H1 (cell line): ENCODE data around the gene SLC7A6OS. TPM values are rescaled to one million over a fixed set of nuclear protein-coding genes. Genes with fewer than 3 reads are reported as not detected.

Source experiments
- CTCF ChIA-PET: fragments of 300-600 bp; sonication (Branson Sonifier 250); formaldehyde crosslinking; loops from one replicate; lab custom pipeline; 2021; ENCODE audit not compliant: partially characterized antibody; lab: Charles Lee
- POLR2A ChIA-PET: fragments of 300-600 bp; sonication (Branson Sonifier 250); formaldehyde crosslinking; loops from one replicate; lab custom pipeline; 2021; ENCODE audit warnings: inconsistent platforms; ENCODE audit not compliant: partially characterized antibody; lab: Charles Lee
- DNase-seq, 2 experiments: peaks; one replicate each; pipeline versions ENCODE4 v3.0.0 to v3.0.0-alpha.2; 2010 to 2022; ENCODE audit warnings: low spot score in 2 of 2, low read depth in 1 of 2, mixed read lengths in 1 of 2
- FAIRE-seq: peaks from 2 replicates; lab custom pipeline; 2011; peaks lifted over from hg19 to GRCh38; lab: Jason Lieb, UNC
- H2AFZ ChIP-seq: 2 replicates; pipeline ENCODE4 v1.8.1; 2012; ENCODE audit warnings: low read length, inconsistent platforms
- H2AK5ac ChIP-seq: 2 replicates; pipeline ENCODE4 v1.6.1; 2013; ENCODE audit warnings: low read depth, low read length
- H2BK120ac ChIP-seq: replicated peaks from 2 replicates; pipeline ENCODE3; 2013; ENCODE audit warnings: low read depth, low read length, inconsistent platforms
- H2BK12ac ChIP-seq: 2 replicates; pipeline ENCODE4 v1.6.1; 2013; ENCODE audit warnings: low read depth, low read length
- H2BK15ac ChIP-seq: 2 replicates; pipeline ENCODE4 v1.6.1; 2013; ENCODE audit warnings: low read length
- H2BK20ac ChIP-seq: 2 replicates; pipeline ENCODE4 v1.6.1; 2013; ENCODE audit warnings: low read length
- H2BK5ac ChIP-seq: 2 replicates; pipeline ENCODE4 v1.6.1; 2013; ENCODE audit warnings: low read depth, low read length
- H3K14ac ChIP-seq: 2 replicates; pipeline ENCODE4 v1.6.1; 2013; ENCODE audit warnings: inconsistent platforms; ENCODE audit not compliant: insufficient read length
- H3K18ac ChIP-seq: 2 replicates; pipeline ENCODE4 v1.6.1; 2013; ENCODE audit warnings: low read length; ENCODE audit errors: extremely low read depth
- H3K23ac ChIP-seq: 2 replicates; pipeline ENCODE4 v1.6.1; 2013; ENCODE audit warnings: inconsistent platforms; ENCODE audit not compliant: insufficient read length
- H3K23me2 ChIP-seq: 2 replicates; pipeline ENCODE4 v1.6.1; 2013; ENCODE audit warnings: low read depth, low read length
- H3K27ac ChIP-seq: 2 replicates; pipeline ENCODE4 v1.6.1; 2011; ENCODE audit warnings: low read depth, low read length, inconsistent platforms
- H3K27me3 ChIP-seq, 4 experiments: replicated peaks in 1 of 4; 1 replicate in 1 of 4; 2 replicates in 3 of 4; pipeline versions ENCODE4 v1.6.1 to v1.8.1; 2011 to 2013; ENCODE audit warnings: low read length in 3 of 4, mild to moderate bottlenecking in 3 of 4, inconsistent platforms in 2 of 4, mixed read lengths in 2 of 4, moderate library complexity in 1 of 4; ENCODE audit not compliant: control insufficient read depth in 3 of 4, insufficient read depth in 3 of 4; ENCODE audit errors: extremely low read depth in 1 of 4
- H3K36me3 ChIP-seq, 4 experiments: 2 replicates each; pipeline versions ENCODE4 v1.6.1 to v1.8.1; 2011 to 2013; ENCODE audit warnings: mild to moderate bottlenecking in 4 of 4, low read length in 3 of 4, moderate library complexity in 2 of 4, control low read depth in 1 of 4, inconsistent platforms in 1 of 4; ENCODE audit not compliant: insufficient read depth in 4 of 4, control insufficient read depth in 2 of 4
- H3K4ac ChIP-seq: replicated peaks from 2 replicates; pipeline ENCODE3; 2013; ENCODE audit warnings: low read length, low read depth, mixed read lengths, inconsistent platforms; ENCODE audit not compliant: insufficient read length
- H3K4me1 ChIP-seq, 4 experiments: replicated peaks in 1 of 4; 1 replicate in 1 of 4; 2 replicates in 3 of 4; pipeline versions ENCODE4 v1.6.1 to v1.8.1; 2011 to 2013; ENCODE audit warnings: low read length in 3 of 4, inconsistent platforms in 2 of 4, mixed read lengths in 1 of 4; ENCODE audit not compliant: insufficient read depth in 4 of 4, control insufficient read depth in 3 of 4
- H3K4me2 ChIP-seq, 2 experiments: 2 replicates each; pipeline versions ENCODE4 v1.6.1 to v1.8.1; 2011 to 2013; ENCODE audit warnings: low read depth in 2 of 2, low read length in 2 of 2, control low read depth in 1 of 2, inconsistent platforms in 1 of 2, mild to moderate bottlenecking in 1 of 2; ENCODE audit not compliant: insufficient read depth in 1 of 2
- H3K4me3 ChIP-seq, 4 experiments: fragments of 200-600, 300-600 bp in 1 of 4; sonication (generic), shearing (Covaris generic), sonication (Bioruptor Twin) in 1 of 4; 2 replicates each; pipeline versions ENCODE4 v1.5.1 to v1.8.1; 2011 to 2016; ENCODE audit warnings: low read length in 4 of 4, low read depth in 3 of 4, control low read depth in 2 of 4, inconsistent platforms in 2 of 4, mild to moderate bottlenecking in 2 of 4, mixed read lengths in 1 of 4, moderate library complexity in 1 of 4; ENCODE audit not compliant: insufficient read depth in 2 of 4; ENCODE audit errors: extremely low read depth in 1 of 4
- H3K56ac ChIP-seq: replicated peaks from 2 replicates; pipeline ENCODE3; 2013; ENCODE audit warnings: low read depth, mild to moderate bottlenecking, mixed read lengths, low read length, inconsistent platforms; ENCODE audit not compliant: insufficient read length
- H3K79me1 ChIP-seq: 2 replicates; pipeline ENCODE4 v1.6.1; 2013; ENCODE audit warnings: low read depth, low read length, control low read depth
- H3K79me2 ChIP-seq, 2 experiments: 2 replicates each; pipeline versions ENCODE4 v1.6.1 to v1.8.1; 2012 to 2013; ENCODE audit warnings: low read length in 2 of 2, mild to moderate bottlenecking in 2 of 2, inconsistent platforms in 1 of 2; ENCODE audit not compliant: insufficient read depth in 2 of 2, control insufficient read depth in 1 of 2
- H3K9ac ChIP-seq, 4 experiments: replicated peaks in 1 of 4; 1 replicate in 1 of 4; 2 replicates in 3 of 4; pipeline versions ENCODE4 v1.6.1 to v1.8.1; 2011 to 2013; ENCODE audit warnings: low read depth in 3 of 4, low read length in 3 of 4, control low read depth in 2 of 4, mild to moderate bottlenecking in 2 of 4, moderate library complexity in 2 of 4, inconsistent platforms in 1 of 4; ENCODE audit errors: extremely low read depth in 1 of 4
- H3K9me3 ChIP-seq, 2 experiments: 2 replicates each; pipeline versions ENCODE4 v1.6.1 to v1.8.1; 2012 to 2013; ENCODE audit warnings: mild to moderate bottlenecking in 2 of 2, moderate library complexity in 2 of 2, control low read depth in 1 of 2, inconsistent platforms in 1 of 2, low read depth in 1 of 2, low read length in 1 of 2, mixed read lengths in 1 of 2; ENCODE audit not compliant: insufficient read depth in 2 of 2
- H4K20me1 ChIP-seq, 2 experiments: replicated peaks in 1 of 2; 2 replicates each; pipeline versions ENCODE3 to v1.8.1; 2011 to 2013; ENCODE audit warnings: inconsistent platforms in 2 of 2, low read length in 2 of 2, mild to moderate bottlenecking in 1 of 2; ENCODE audit not compliant: insufficient read depth in 2 of 2, control insufficient read depth in 1 of 2
- H4K5ac ChIP-seq: 2 replicates; pipeline ENCODE4 v1.6.1; 2013; ENCODE audit warnings: low read length, low read depth, mixed read lengths, inconsistent platforms; ENCODE audit not compliant: insufficient read length
- H4K8ac ChIP-seq: 2 replicates; pipeline ENCODE4 v1.8.0; 2013; ENCODE audit warnings: mild to moderate bottlenecking, moderate library complexity, low read length, inconsistent platforms; ENCODE audit not compliant: insufficient read depth; ENCODE audit errors: extremely low read depth
- H4K91ac ChIP-seq: replicated peaks from 2 replicates; pipeline ENCODE3; 2013; ENCODE audit warnings: low read length, mixed read lengths, inconsistent platforms; ENCODE audit not compliant: insufficient read length
- CBX5 ChIP-seq: fragments of 300-800, 300-1000 bp; sonication (generic); IDR thresholded peaks from 2 replicates; pipeline ENCODE4 v1.7.1; 2016; ENCODE audit warnings: antibody characterized with exemption, low read length, low read depth
- EGR1 ChIP-seq: IDR thresholded peaks from 2 replicates; pipeline ENCODE4 v1.6.1; 2011; ENCODE audit warnings: low read depth, low read length, borderline replicate concordance
- FOSL1 ChIP-seq: IDR thresholded peaks from 2 replicates; pipeline ENCODE4 v1.6.1; 2011; ENCODE audit warnings: mild to moderate bottlenecking, low read depth, low read length, moderate library complexity; ENCODE audit not compliant: insufficient read depth
- NRF1 ChIP-seq: IDR thresholded peaks from 2 replicates; pipeline ENCODE4 v1.6.1; 2011; ENCODE audit warnings: mild to moderate bottlenecking, low read depth, low read length, improper control_type of control experiment
- POLR2A ChIP-seq, 2 experiments: IDR thresholded peaks; 1 replicate in 1 of 2; 2 replicates in 1 of 2; pipeline ENCODE4 v1.6.1; 2011; ENCODE audit warnings: low read depth in 2 of 2, low read length in 2 of 2, mild to moderate bottlenecking in 2 of 2; ENCODE audit errors: control extremely low read depth in 1 of 2
- RNF2 ChIP-seq: fragments of 200-900, 300-1000 bp; sonication (generic); IDR thresholded peaks from 2 replicates; pipeline ENCODE4 v1.7.1; 2016; ENCODE audit warnings: borderline replicate concordance, low read depth, mild to moderate bottlenecking, antibody characterized with exemption, low read length; ENCODE audit not compliant: poor library complexity, severe bottlenecking; ENCODE audit errors: missing control alignments
- TAF7 ChIP-seq: optimal IDR thresholded peaks from 2 replicates; pipeline ENCODE3; 2011; ENCODE audit warnings: low read depth, mild to moderate bottlenecking, inconsistent platforms, low read length, moderate library complexity, borderline replicate concordance
- WGBS, 2 experiments: shearing (Covaris generic) in 1 of 2; methylation state at CpG; one replicate each; pipeline versions ENCODE4 v1.1.6 to v1.1.7; 2013 to 2015; ENCODE audit warnings: low lambda C conversion rate in 2 of 2, mixed read lengths in 2 of 2, inconsistent platforms in 1 of 2, low coverage in 1 of 2, missing lambda C conversion rate in 1 of 2; ENCODE audit not compliant: insufficient replicate concordance in 2 of 2, insufficient coverage in 1 of 2, insufficient read length in 1 of 2; ENCODE audit errors: extremely low coverage in 1 of 2, missing lambda C conversion rate in 1 of 2; 5-methylcytosine and 5-hydroxymethylcytosine counted together
- polyA plus RNA-seq, 7 experiments: library from polyadenylated mRNA; depleted of rRNA in 3 of 7; stranded (reverse) in 5 of 7; unstranded in 2 of 7; fragments of >200 nt in 5 of 7; fragments of 200-250 nt in 2 of 7; gene quantifications; 1 replicate in 5 of 7; 2 replicates in 1 of 7; 4 replicates in 1 of 7; pipeline versions ENCODE4 v1.2.1 to v1.2.3, GENCODE V29; 2011 to 2013; ENCODE audit warnings: missing spikeins in 2 of 7, mixed read lengths in 2 of 7
- total RNA-seq: library from RNA; stranded (reverse); fragmentation: NEBNext Ultra II Directional; extraction: Animal tissue kit (Norgen Biotek cat#: 25700); gene quantifications from 2 replicates; pipeline ENCODE4 v1.2.1, GENCODE V29; 2021

Gene SLC7A6OS
- total and polyA plus RNA-seq, 2 of the 8 experiments (the other 6 are each of a cell fraction or from before 2014, with no cell fraction given): 7.3 to 21.3 TPM

- H3K9ac ChIP-seq: no peak overlapping the region
- POLR2A ChIA-PET: interaction anchor here (1.3 to 1.6 kb wide), 3 partner anchors 21 to 31 kb away, joined by 3 to 4 read pairs (median 3); partner anchors contain the start of genes PRMT7 and SLC7A6OS
These were observed 27.8 kb upstream of the SLC7A6OS start for GRCh38 chr16:68338326-68339119.

More at GRCh38 chr16:68338326-68339119, 27.8 kb upstream of the SLC7A6OS start:
- Histone ChIP-seq H2BK5ac (no peak overlapping the region; the same call in 1 of the 2 replicates), H2BK20ac (no peak overlapping the region), H3K27me3 (no peaks in the 10 kb centered on the region), H3K4me3 (no peak overlapping the region), H2BK120ac (no peak overlapping the region), H4K20me1 (peaks cover 2 to 3% of the 10 kb centered on the region in 2 experiments), H2BK12ac (no peak overlapping the region), H3K18ac (no peak overlapping the region), H3K23ac (no peak overlapping the region), H3K56ac (no peak overlapping the region), H2AK5ac (no peak overlapping the region), H3K4me2 (no peak overlapping the region), H3K9me3 (no peaks in the 10 kb centered on the region), H3K79me2 (no peaks in the 10 kb centered on the region), H2AFZ (no peak overlapping the region), H3K14ac (no peak overlapping the region), H3K4me1 (no peaks in the 10 kb centered on the region), H3K4ac (no peak overlapping the region), H3K23me2 (no peaks in the 10 kb centered on the region), H3K27ac (no peak overlapping the region), H3K36me3 (peaks cover 12 to 45% (median 28%) of the 10 kb centered on the region in 4 experiments), H4K8ac (no peak overlapping the region), H2BK15ac (no peak overlapping the region), H4K91ac (no peak overlapping the region), H4K5ac (no peak overlapping the region), H3K79me1 (no peaks in the 10 kb centered on the region; the same call in 1 of the 2 replicates)
- CTCF ChIA-PET: interaction anchor here (0.7 to 2.2 kb wide), 6 partner anchors 10 to 332 kb away, joined by 3 to 8 read pairs (median 3); partner anchors contain the start of gene SLC7A6
- TF ChIP-seq NRF1 (no peak), EGR1 (no peak), RNF2 (no peak), CBX5 (no peak), TAF7 (no peak), POLR2A (IDR thresholded peaks at IDR 0.05; ENCODE audit: control extremely low read depth in 1 of 2, low read depth in 2 of 2, low read length in 2 of 2) (no peak), FOSL1 (no peak)
- DNase-seq (no peak), FAIRE-seq (no peak)
- 89% methylated on average over 16 of the region's 16 CpGs; no CpG with 5 or more reads in 1 of the 2 experiments for WGBS, 2 experiments
